Right hindlimb (tissue), 1 donor: ENCODE data around the gene C1QBP.
"Not testable (repeated sequence)": the region's sequence is repeated elsewhere in the genome, so short reads cannot be mapped to it uniquely, and the experiment has no call there.

Experiments
- DNase-seq: peaks from one replicate; pipeline ENCODE4 v3.0.0-alpha.2; 2018

The C1QBP gene

DNA sequence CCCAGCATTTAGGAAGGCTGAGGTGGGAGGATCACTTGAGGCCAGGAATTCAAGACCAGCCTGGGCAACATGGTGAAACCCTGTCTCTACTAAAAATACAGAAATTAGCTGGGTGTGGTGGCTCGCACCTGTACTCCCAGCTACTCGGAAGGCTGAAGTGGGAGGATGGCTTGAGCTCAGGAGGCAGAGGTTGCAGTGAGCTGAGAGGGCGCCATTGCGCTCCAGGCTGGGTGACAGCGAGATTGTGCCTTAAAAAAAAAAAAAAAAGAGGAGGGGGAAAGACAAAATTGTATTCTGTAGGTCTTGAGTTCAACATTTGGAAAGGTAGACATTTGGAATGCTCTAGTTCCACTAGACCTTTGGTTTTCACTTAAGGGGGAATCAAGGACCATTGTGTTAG, 7.7 kb downstream of the C1QBP start:
- not testable (repeated sequence) for DNase-seq

DNA sequence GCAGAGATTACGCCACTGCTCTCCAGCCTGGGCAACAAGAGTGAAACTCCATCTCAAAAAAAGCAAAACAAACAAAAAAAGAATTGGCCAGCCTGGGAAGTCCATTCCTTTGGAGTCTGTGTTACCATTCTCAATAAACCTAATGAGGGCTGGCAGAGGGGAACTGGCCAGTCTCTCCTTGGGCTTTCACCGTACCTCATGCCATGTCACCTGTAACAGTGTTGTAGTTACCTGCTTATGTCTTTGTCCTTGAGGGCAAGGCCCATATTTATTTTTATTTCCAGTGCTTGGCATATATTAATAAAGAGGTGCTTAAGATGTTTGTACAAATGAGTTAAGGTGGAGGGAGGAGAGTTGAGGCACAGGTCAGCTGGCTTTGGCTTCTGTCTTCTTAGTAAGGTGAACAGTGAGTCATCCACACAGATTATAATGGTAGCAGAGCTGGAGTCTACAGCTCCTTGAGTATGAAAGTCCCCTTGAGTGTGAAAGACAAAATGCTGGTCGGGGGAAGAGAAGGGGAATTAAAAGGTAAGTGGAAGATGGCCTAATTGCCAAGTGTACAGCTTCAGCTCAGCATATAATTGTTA, 8.4 kb downstream of the C1QBP start:
- DNase-seq = no peak

DNA sequence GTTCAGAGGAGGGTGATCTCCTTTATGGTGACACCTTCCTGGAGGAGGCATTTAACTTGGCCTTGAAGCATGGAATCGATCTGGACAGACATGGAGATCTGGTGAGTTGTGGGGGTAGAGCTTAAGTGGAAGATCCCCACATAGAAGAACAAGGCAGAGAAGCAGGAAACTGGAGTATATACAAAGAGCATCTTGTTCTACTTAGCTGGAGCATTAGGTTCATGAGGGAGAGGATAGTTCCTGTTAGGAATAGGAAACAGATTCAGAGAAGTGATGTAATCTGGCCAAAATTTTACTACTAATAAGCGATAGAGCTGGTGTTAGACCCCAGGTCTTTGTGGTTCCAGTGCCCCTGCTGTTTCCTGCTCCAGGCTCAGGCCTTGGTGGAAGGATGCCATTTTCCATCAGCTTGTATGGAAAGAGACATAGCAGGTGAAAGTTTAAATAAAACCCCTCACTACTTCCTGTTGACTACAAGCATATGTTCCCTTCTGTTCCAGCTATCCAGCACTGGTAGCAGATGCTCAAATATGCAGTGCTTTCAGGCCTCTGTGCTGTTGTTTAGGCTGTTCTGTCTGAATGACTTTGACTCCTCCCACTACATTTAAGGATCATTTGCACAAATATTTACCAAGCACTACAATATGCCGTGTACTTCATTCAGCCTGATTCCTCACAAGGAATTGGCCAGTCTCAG, 9.6 kb downstream of the C1QBP start:
- no peak for DNase-seq

DNA sequence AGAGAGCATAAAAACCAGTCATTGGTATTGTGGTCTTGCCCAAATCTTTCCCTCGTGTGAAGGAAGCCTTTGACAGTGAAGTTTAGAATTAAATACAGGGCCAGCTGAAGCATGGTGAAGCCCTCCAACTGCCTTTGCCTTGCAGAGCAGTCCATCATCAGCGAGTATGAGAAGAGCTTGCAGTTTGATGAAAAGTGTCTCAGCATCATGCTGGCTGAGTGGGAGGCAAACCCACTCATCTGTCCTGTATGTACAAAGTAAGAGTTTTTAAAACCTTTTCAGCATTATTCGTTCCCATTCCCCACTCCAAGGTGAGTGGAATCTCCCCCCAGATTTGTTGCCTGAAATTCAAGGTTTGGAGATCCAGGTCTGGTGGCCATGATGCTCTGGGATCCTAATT, 13.1 kb downstream of the C1QBP start:
- no peak for DNase-seq

DNA sequence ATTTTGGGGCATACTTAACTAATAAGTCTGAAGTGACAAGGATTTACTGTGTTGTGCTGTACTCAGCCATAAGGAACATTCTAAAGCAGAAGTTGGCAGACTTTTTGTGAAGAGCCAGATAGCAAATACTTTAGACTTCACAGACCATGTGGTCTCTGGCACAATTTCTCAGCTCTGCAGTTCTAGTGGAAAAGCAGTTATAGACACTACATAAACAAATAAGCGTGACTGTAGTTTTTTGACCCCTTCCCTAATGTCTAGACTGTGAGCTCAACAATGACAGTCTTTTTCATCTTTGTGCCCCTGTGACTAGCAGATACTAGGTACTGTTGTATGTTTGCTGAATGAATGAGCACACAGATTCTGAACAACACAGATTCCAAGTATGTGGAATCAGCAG, 14.0 kb downstream of the C1QBP start:
- DNase-seq = no peak

DNA sequence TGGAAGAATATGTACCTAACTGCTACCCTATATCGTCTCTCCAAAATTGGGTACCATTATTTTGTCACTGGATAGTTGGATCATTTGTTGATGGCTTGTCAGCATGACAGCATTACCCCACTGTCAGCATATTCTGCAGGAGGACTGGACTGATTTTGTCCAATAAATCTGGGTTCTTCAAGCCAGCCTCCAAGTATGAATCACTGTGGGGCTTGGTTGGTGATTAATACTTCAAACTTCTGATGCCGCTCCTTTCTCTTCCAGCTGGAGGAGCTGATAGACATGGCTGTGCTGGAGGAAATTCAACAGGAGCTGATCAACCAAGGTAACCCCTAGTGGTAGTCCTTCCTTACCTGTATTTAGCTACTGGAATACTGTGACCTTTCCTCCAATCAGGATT, 16.4 kb downstream of the C1QBP start:
- no peak for DNase-seq

DNA sequence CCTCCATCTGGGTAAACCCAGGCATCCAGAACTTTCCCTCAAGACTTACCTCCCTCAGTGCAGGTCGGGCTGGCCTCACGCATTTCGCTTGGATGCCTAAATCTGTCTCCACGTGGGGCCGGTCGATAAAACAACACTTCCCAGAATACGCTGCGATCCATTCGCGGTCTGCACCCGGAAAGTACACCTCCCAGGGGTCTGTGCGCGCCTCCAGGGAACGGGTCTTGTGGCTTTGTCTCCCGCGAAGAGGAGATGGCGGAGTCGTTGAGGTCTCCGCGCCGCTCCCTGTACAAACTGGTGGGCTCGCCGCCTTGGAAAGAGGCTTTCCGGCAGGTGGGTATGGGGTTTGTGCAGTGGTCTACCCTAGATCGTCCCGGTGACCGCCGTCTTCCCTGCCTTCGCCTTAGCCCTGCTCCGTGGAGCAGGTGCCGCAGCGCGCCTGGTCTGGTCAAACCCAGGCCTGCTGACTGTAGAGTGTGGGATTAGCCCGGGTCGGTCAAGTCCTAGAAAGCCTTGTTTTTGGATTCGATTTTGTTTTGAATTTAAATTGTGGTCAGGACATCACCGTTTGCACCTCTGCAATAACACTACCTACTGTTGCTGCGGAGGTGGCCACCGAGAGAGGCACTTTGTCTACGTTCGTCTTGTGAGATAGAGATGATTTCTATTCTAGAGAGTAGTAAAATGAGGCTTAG, 18.8 kb downstream of the C1QBP start, which contains the start of gene RPAIN:
RPAIN (plus strand) TSS at position 224 of the 695 bp plus-strand sequence; CDS start at position 253, 29 bp downstream.
- peak; percentile 89 for DNase-seq

DNA sequence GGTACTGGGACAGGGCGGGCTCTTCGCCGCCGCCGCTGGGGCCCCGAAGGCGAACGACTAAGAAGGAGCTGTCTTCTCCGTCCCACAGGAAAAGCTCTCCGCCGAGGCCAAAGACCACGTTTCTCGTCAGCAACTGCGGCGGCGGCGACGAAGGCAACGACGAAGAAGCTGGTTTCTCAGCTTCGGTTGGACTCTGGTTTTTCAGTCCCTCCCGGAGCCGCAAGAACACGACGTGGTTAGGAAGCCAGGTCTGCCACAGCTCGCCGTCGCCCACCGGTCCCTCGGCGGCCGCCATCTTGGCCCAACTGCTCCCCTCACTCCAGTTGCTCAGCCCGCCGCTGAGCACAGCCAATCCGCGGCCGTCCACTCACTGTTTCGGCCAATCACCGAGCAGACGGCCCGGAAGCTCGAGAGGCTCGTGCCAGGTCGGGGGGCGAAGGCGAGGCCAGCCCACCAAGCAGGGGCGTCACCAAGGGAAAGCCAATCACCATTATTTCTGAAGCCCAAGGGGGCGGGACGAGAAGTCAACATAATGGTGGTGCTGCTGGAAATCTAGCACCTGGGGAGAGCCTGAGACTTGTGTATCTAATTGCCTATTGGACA, 19.5 kb downstream of the C1QBP start, which contains the start of gene NUP88:
NUP88 (minus strand) TSS at position 307 of the 603 bp plus-strand sequence; CDS start at position 295, 12 bp downstream.
- peak; percentile 99 for DNase-seq

DNA sequence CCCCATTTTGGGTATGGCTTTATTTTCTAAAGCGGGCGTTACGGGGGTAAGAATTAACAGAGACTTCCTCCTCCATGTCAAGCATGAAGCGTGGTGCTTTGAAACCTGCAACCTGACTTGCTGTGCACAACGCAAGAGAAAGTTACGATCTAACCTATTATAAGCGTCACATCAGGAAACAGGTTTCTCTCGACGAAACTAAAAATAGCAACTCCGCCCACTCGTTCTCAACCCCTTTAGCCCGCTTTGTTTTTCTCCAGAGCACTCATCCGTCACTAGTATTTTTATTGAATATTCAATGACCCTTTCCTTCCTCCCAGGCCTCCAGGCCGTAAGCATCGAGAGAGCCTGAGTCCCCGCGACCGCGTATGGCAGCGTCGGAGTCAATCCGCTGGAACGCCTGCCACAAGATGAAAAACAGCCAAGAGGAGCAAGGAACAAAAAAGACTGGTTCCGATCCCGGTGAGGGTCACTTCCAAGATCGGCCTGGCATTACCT, 20.0 kb downstream of the C1QBP start:
- no peak for DNase-seq

DNA sequence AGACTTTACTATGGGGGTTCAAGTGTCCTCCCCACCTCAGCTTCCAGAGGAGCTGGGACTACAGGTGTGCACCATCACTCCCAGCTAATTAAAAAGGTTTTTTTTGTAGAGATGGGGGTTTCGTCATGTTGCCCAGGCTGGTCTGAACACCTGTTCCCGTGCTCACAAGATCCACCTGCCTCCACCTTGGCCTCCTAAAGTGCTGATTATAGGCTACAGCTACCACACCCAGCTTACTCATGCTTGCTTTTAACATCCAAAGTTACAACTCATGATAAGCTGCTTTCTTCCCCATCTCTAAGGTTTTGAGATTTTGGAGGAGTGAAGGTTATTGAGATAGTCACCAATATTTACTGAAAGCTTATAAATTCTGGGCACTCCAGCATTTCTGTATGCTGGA, 22.1 kb downstream of the C1QBP start:
- DNase-seq = no peak

DNA sequence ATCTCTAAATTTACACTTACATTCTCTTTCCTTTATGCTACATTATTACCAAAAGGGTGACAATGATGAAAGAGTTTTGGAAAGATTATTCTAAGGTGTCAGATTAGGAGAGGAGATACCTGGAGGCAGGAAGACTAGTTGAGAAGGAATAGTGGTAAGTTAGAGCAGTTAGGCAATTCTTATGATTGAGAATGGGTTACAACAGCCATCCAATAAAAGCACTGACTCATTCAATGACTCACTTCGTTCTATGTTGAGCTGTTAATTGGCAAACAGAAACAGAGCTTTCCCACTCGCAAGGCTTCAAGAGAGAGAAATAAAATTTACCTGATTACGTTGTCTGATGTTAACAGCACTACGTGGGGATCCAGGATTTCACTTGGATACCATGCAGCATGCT, 25.3 kb downstream of the C1QBP start:
- DNase-seq = no peak

DNA sequence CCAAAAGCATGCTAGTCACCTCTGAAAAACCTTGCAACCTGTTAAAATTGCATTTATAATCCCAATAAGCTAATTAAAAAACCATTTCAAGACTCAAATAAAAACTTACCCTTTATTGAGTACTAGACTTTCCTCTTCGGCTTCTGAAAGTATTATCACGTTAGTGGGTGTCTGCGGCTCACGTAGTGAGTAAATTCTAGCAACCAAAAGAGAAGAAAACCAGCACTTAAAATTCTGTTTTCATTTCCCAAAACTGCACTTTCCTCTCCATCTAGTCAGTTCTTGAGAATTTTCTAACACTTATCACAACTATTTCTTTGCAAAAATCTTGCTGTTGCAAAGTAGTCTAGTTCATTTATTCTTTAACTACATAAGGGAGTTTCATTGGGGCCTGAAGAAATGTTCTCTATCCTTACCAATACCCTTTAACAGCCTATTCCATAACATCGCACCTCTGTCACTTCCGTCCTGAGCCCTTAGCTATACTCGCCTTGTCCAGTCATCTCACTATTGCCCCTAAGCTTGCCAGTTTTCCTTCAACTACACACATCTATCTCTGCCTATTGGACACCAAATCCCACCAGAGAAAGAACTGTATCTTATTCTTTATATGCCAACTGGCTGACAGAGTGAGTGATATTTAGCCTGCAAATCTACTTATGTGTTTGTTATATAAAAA, 28.2 kb downstream of the C1QBP start:
- no peak for DNase-seq

DNA sequence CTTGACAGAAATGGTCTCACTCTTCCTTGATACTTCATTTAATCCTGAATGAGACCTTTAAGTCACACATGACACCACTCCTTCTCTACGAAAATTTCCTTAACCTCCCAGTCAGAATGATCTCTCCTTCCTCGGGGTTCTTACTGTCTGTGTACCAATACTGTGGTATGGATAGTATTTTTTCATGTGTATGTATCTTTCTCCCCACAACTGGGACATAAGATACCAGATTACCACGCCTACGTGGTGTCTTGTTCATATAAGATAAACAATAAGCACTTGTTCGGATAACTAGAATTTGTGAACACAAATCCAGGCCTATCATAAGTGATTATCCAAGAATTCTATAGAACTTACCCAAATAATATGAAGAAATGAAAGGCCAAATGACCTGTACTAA, 30.8 kb downstream of the C1QBP start:
- DNase-seq = no peak

DNA sequence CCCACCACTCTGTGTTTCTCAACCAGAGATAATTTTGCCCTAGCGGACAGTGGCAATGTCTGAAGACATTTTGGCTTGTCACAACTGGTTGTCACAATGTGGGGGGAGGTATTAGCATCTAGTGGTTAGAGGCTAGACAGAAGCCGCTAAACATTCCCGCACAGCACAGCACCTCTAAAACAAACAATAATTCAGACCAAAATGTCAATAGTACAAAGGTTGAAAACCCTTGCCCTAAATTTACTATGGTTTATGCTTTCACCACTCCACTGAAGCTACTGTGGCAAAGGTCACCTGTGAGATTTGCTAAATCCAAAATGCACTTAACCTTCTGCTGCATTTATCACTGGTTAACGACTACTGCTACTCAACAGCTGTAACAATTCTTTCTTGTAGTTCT, 33.6 kb downstream of the C1QBP start:
- no peak for DNase-seq

DNA sequence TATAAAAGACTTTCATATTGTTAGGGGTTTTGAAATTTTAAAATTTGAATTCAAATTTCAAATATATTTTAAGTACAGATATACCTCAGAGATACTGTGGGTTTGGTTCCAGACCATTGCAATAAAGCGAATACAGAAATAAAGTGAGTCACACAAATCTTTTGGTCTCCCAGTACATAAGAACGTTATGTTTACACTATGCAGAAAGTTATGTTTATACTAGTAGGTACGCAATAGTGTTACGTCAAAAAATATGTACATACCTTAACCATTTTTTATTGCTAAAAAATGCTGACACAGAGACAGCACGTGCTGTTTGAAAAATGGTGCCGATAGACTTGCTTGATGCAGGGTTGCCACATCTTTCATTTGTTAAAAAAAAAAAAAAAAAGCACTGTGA, 39.2 kb downstream of the C1QBP start:
- DNase-seq = no peak

DNA sequence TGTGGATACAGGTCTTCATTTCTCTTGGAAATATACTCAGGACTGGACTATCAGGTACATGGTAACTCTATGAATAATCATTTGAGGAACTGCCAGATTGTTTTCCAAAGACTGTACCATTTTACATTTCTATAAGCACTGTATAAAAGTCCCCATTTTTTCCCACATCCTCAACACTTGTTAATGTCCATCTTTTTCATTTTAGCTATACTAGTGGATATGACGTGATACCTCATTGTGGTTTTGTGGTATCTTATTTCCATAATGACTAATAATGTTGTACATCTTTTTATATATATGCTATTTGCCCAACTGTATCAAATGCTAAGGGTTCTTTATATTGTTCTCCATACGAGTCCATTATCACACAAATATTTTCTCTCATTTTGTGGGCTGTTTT, 42.3 kb downstream of the C1QBP start:
- DNase-seq = no peak

DNA sequence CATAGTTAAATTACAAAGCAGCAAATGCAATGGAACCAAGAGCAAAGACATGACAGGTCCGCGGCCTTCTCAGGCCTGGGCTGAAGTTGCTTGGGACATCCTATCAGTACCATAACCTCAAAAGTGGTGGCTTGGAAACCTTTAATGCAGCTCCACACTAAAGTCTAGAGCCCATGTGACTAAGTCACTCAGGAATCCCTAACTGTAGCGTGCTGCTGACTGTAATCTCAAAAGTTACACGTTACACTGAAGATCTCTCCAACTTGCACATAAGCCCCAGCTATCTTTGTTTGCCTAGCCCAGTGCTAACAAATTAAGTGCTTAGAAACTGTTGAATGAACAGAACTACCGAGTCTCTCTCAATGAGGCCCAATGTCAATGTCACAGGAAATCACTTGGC, 47.3 kb downstream of the C1QBP start:
- DNase-seq = no peak
